Femur (tissue), 1 donor: ENCODE data around the gene SIRT7.
"Not testable (repeated sequence)": the region's sequence is repeated elsewhere in the genome, so short reads cannot be mapped to it uniquely, and the experiment has no call there.

Experiments used
- DNase-seq: peaks from one replicate; pipeline ENCODE4 v3.0.0-alpha.2; 2017

SIRT7 gene

GRCh38 chr17:81954131-81955057 lies 36.4 kb upstream of the SIRT7 start:
- no peak for DNase-seq

GRCh38 chr17:81953443-81953842 lies 35.5 kb upstream of the SIRT7 start:
- DNase-seq = not testable (repeated sequence)

GRCh38 chr17:81952792-81953228 lies 34.8 kb upstream of the SIRT7 start:
- no peak for DNase-seq

- no peak for DNase-seq
Measured at GRCh38 chr17:81951785-81952684, 34.1 kb upstream of the SIRT7 start.

- no peak for DNase-seq
Measured at GRCh38 chr17:81950501-81950900, 32.5 kb upstream of the SIRT7 start.

GRCh38 chr17:81948635-81949378 lies 30.8 kb upstream of the SIRT7 start:
- no peak for DNase-seq

- DNase-seq = no peak
Measured at GRCh38 chr17:81947189-81947588, 29.2 kb upstream of the SIRT7 start, which contains the start of gene MYADML2. Gene MYADML2, minus strand, starts transcription at chr17:81947233. Its CDS starts 5,492 bp downstream, at chr17:81941741.

- no peak for DNase-seq
Measured at GRCh38 chr17:81944858-81945257, 26.9 kb upstream of the SIRT7 start.

- no peak for DNase-seq
Measured at GRCh38 chr17:81942167-81942553, 24.2 kb upstream of the SIRT7 start.

GRCh38 chr17:81941484-81942166 lies 23.6 kb upstream of the SIRT7 start:
- peak; percentile 79 for DNase-seq

- peak; percentile 20 for DNase-seq
Measured at GRCh38 chr17:81940538-81941483, 22.8 kb upstream of the SIRT7 start.

GRCh38 chr17:81939881-81940385 lies 22.0 kb upstream of the SIRT7 start:
- DNase-seq = peak; percentile 51

- no peak for DNase-seq
Measured at GRCh38 chr17:81939218-81939617, 21.2 kb upstream of the SIRT7 start.

- DNase-seq = no peak
Measured at GRCh38 chr17:81935709-81936084, 17.7 kb upstream of the SIRT7 start.

GRCh38 chr17:81934850-81935708 lies 17.1 kb upstream of the SIRT7 start:
- DNase-seq = peak; percentile 24

GRCh38 chr17:81934098-81934757 lies 16.3 kb upstream of the SIRT7 start:
- DNase-seq = no peak

- DNase-seq = no peak
Measured at GRCh38 chr17:81933178-81933699, 15.3 kb upstream of the SIRT7 start.

- no peak for DNase-seq
Measured at GRCh38 chr17:81932333-81932983, 14.5 kb upstream of the SIRT7 start.
